Measurements from ENCODE around the gene GNAO1.

- TF ChIP-seq CTCF (IDR thresholded peaks at IDR 0.05) (no peak), ZFX (IDR thresholded peaks at IDR 0.05; ENCODE audit: borderline replicate concordance) (no peak)
Observed at GRCh38 chr16:56300242-56300623, 108.9 kb downstream of the GNAO1 start.
